GM12878 (cell line): Measurements from ENCODE around the gene ACBD5. TPM values are rescaled to one million over a fixed set of nuclear protein-coding genes. Genes with fewer than 3 reads are reported as not detected.

Source experiments
- BHLHE40 ChIP-seq, 2 experiments: fragments of 450-650 bp in 1 of 2; IDR thresholded peaks; 2 replicates each; pipeline ENCODE4 v1.6.1; 2011 to 2017; ENCODE audit warnings: low read depth in 2 of 2, borderline replicate concordance in 1 of 2, improper control_type of control experiment in 1 of 2, low read length in 1 of 2, mild to moderate bottlenecking in 1 of 2
- CBFB ChIP-seq: IDR thresholded peaks from 2 replicates; pipeline ENCODE4 v1.6.1; 2016; ENCODE audit warnings: antibody characterized with exemption, low read depth
- CREM ChIP-seq: IDR thresholded peaks from 2 replicates; pipeline ENCODE4 v1.6.1; 2014; ENCODE audit warnings: antibody characterized with exemption, low read depth
- FOS ChIP-seq: IDR thresholded peaks from 3 replicates; pipeline ENCODE4 v1.6.1; 2011; ENCODE audit warnings: borderline replicate concordance; ENCODE audit not compliant: insufficient read length; ENCODE audit errors: extremely low read depth
- HDAC2 ChIP-seq: fragments of 200-600 bp; sonication (generic); IDR thresholded peaks from 2 replicates; pipeline ENCODE4 v1.6.1; 2017
- KDM1A ChIP-seq: fragments of 200-600 bp; sonication (generic); IDR thresholded peaks from 2 replicates; pipeline ENCODE4 v1.6.1; 2016; ENCODE audit warnings: borderline replicate concordance
- MTA2 ChIP-seq: fragments of 450-650 bp; IDR thresholded peaks from 2 replicates; pipeline ENCODE4 v1.6.1; 2016; ENCODE audit warnings: low read depth, mild to moderate bottlenecking, moderate library complexity
- NFYB ChIP-seq: IDR thresholded peaks from 2 replicates; pipeline ENCODE4 v1.6.1; 2011; ENCODE audit warnings: low read depth, mild to moderate bottlenecking, low read length, improper control_type of control experiment, moderate library complexity; ENCODE audit not compliant: insufficient read depth
- NR2F1 ChIP-seq: fragments of 450-650 bp; conservative IDR thresholded peaks from 2 replicates; pipeline ENCODE4 v1.6.1; 2017; ENCODE audit warnings: mild to moderate bottlenecking
- POLR2A ChIP-seq: IDR thresholded peaks from 2 replicates; pipeline ENCODE4 v1.6.1; 2011; ENCODE audit warnings: low read depth, mild to moderate bottlenecking, low read length
- RAD51 ChIP-seq: fragments of 450-650 bp; IDR thresholded peaks from 2 replicates; pipeline ENCODE4 v1.6.1; 2016; ENCODE audit warnings: moderate library complexity, mild to moderate bottlenecking, inconsistent platforms
- SIX5 ChIP-seq: IDR thresholded peaks from 2 replicates; pipeline ENCODE4 v1.6.1; 2011; ENCODE audit warnings: mild to moderate bottlenecking, low read depth, low read length, moderate library complexity; ENCODE audit not compliant: severe bottlenecking
- SREBF1 ChIP-seq: IDR thresholded peaks from 2 replicates; pipeline ENCODE4 v1.6.1; 2012; ENCODE audit warnings: mild to moderate bottlenecking, low read length
- TCF12 ChIP-seq: IDR thresholded peaks from 2 replicates; pipeline ENCODE4 v1.6.1; 2011; ENCODE audit warnings: low read depth, mild to moderate bottlenecking, low read length
- YBX1 ChIP-seq: fragments of 450-650 bp; IDR thresholded peaks from 2 replicates; pipeline ENCODE4 v1.6.1; 2016; ENCODE audit warnings: antibody characterized with exemption
- ZNF217 ChIP-seq: fragments of 450-650 bp; IDR thresholded peaks from 2 replicates; pipeline ENCODE4 v1.6.1; 2017; ENCODE audit warnings: antibody characterized with exemption, mild to moderate bottlenecking
- polyA plus RNA-seq, 11 experiments: library from polyadenylated mRNA; depleted of rRNA in 4 of 11; unstranded in 6 of 11; stranded (reverse) in 5 of 11; fragments of >200 nt; fragmentation: Nextera tagmentation in 4 of 11; fragmentation: Illumina TruSeq in 1 of 11; extraction: Ambion mirVana in 4 of 11; extraction: Trizol in 1 of 11; gene quantifications; 1 replicate in 1 of 11; 2 replicates in 10 of 11; pipeline versions ENCODE4 v1.2.1 to v1.2.3, GENCODE V29; 2011 to 2016; ENCODE audit warnings: inconsistent platforms in 2 of 11, missing spikeins in 2 of 11, low read depth in 1 of 11
- total RNA-seq, 4 experiments: library from RNA; depleted of rRNA in 3 of 4; stranded (reverse); fragments of >200 nt in 3 of 4; fragmentation: Illumina TruSeq in 1 of 4; extraction: Trizol in 1 of 4; gene quantifications; 2 replicates each; pipeline versions ENCODE4 v1.2.1 to v1.2.3, GENCODE V29; 2013 to 2021
- TF ChIP-seq, protein P1 (sequence below): fragments of 450-650 bp; IDR thresholded peaks from 2 replicates; pipeline ENCODE4 v1.6.1; 2018; ENCODE audit warnings: mild to moderate bottlenecking, low read depth, moderate library complexity; ENCODE audit not compliant: partially characterized antibody
- TF ChIP-seq, protein P2 (sequence below): IDR thresholded peaks from 2 replicates; pipeline ENCODE4 v1.6.1; 2012; ENCODE audit warnings: low read depth, low read length, improper control_type of control experiment
- TF ChIP-seq, protein P3 (sequence below): fragments of 450-650 bp; IDR thresholded peaks from 2 replicates; pipeline ENCODE4 v1.6.1; 2016; ENCODE audit warnings: mild to moderate bottlenecking
- TF ChIP-seq, protein P4 (sequence below): fragments of 450-650 bp; conservative IDR thresholded peaks from 2 replicates; pipeline ENCODE4 v1.6.1; 2017; ENCODE audit warnings: mild to moderate bottlenecking, moderate library complexity
- TF ChIP-seq, protein P5 (sequence below): fragments of 450-650 bp; formaldehyde crosslinking; IDR thresholded peaks from 2 replicates; pipeline ENCODE4 v1.5.0; 2022; ENCODE audit warnings: mild to moderate bottlenecking, missing genetic modification characterization

The ACBD5 gene
- total and polyA plus RNA-seq, 10 of the 15 experiments (the other 5 are each of a cell fraction or from before 2014, with no cell fraction given): 2.4 to 22.3 (median 12.4) TPM

DNA sequence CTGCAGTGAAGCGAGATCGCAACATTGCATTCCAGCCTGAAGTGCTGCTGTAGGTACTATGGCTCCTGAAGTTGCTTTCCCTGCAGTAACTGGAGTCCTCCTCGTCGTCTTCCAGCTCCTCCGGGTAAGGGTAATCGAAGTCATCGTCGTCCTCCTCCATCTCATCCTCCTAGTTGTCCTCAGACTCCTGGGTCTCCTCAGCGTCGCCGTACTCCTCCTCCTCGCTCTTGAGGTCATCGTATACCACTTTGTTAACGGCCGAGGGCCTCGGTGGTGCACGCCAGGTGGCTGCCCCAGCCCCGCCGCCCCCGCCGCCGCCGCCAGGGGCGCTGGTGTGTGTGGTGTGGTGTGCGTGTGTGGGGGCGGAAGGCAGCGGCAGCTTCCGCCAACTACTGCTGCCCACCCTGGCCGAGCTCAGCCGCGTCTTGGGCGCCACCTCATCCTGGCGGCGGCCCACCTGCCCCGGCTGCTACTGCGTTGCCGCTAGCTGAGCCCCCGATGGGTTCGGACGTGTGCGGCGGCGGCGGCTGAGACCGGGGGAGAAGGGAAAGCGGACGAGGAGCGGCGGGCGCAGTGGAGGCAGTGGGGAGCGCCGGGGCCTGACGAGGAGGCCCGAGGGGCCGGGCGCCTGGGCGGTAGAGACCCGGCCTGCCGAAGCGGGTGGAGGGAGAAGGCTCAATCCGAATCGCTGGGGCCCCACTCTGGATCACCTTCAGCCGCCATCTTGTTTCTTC is 11.8 kb upstream of the ACBD5 start (continued):
- TF ChIP-seq, protein P1, sequence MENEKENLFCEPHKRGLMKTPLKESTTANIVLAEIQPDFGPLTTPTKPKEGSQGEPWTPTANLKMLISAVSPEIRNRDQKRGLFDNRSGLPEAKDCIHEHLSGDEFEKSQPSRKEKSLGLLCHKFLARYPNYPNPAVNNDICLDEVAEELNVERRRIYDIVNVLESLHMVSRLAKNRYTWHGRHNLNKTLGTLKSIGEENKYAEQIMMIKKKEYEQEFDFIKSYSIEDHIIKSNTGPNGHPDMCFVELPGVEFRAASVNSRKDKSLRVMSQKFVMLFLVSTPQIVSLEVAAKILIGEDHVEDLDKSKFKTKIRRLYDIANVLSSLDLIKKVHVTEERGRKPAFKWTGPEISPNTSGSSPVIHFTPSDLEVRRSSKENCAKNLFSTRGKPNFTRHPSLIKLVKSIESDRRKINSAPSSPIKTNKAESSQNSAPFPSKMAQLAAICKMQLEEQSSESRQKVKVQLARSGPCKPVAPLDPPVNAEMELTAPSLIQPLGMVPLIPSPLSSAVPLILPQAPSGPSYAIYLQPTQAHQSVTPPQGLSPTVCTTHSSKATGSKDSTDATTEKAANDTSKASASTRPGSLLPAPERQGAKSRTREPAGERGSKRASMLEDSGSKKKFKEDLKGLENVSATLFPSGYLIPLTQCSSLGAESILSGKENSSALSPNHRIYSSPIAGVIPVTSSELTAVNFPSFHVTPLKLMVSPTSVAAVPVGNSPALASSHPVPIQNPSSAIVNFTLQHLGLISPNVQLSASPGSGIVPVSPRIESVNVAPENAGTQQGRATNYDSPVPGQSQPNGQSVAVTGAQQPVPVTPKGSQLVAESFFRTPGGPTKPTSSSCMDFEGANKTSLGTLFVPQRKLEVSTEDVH: no peak
- TF ChIP-seq SREBF1 (no peak), CREM (no peak; the same call in 1 of the 2 replicates), RAD51 (no peak), BHLHE40 (IDR thresholded peaks at IDR 0.05; ENCODE audit: borderline replicate concordance in 1 of 2, low read depth in 2 of 2, low read length in 1 of 2) (peak; percentile 10 to 60; a peak in 2 of 4 replicates), HDAC2 (no peak), KDM1A (no peak), POLR2A (peak; percentile 98), ZNF217 (0 out of 2 replicates have a peak, but pooled peaks have one; percentile 29), NR2F1 (peak; percentile 48), MTA2 (no peak), YBX1 (no peak), CBFB (0 out of 2 replicates have a peak, but pooled peaks have one; percentile 20), SIX5 (no peak), NFYB (no peak), FOS (no peak), TCF12 (peak; percentile 78; the same call in 1 of the 2 replicates)
- TF ChIP-seq, protein P2, sequence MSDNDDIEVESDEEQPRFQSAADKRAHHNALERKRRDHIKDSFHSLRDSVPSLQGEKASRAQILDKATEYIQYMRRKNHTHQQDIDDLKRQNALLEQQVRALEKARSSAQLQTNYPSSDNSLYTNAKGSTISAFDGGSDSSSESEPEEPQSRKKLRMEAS: no peak; the same call in 1 of the 2 replicates
- TF ChIP-seq, protein P3, sequence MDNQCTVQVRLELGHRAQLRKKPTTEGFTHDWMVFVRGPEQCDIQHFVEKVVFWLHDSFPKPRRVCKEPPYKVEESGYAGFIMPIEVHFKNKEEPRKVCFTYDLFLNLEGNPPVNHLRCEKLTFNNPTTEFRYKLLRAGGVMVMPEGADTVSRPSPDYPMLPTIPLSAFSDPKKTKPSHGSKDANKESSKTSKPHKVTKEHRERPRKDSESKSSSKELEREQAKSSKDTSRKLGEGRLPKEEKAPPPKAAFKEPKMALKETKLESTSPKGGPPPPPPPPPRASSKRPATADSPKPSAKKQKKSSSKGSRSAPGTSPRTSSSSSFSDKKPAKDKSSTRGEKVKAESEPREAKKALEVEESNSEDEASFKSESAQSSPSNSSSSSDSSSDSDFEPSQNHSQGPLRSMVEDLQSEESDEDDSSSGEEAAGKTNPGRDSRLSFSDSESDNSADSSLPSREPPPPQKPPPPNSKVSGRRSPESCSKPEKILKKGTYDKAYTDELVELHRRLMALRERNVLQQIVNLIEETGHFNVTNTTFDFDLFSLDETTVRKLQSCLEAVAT: no peak
- TF ChIP-seq, protein P4, sequence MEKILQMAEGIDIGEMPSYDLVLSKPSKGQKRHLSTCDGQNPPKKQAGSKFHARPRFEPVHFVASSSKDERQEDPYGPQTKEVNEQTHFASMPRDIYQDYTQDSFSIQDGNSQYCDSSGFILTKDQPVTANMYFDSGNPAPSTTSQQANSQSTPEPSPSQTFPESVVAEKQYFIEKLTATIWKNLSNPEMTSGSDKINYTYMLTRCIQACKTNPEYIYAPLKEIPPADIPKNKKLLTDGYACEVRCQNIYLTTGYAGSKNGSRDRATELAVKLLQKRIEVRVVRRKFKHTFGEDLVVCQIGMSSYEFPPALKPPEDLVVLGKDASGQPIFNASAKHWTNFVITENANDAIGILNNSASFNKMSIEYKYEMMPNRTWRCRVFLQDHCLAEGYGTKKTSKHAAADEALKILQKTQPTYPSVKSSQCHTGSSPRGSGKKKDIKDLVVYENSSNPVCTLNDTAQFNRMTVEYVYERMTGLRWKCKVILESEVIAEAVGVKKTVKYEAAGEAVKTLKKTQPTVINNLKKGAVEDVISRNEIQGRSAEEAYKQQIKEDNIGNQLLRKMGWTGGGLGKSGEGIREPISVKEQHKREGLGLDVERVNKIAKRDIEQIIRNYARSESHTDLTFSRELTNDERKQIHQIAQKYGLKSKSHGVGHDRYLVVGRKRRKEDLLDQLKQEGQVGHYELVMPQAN: peak; percentile 69
- TF ChIP-seq, protein P5, sequence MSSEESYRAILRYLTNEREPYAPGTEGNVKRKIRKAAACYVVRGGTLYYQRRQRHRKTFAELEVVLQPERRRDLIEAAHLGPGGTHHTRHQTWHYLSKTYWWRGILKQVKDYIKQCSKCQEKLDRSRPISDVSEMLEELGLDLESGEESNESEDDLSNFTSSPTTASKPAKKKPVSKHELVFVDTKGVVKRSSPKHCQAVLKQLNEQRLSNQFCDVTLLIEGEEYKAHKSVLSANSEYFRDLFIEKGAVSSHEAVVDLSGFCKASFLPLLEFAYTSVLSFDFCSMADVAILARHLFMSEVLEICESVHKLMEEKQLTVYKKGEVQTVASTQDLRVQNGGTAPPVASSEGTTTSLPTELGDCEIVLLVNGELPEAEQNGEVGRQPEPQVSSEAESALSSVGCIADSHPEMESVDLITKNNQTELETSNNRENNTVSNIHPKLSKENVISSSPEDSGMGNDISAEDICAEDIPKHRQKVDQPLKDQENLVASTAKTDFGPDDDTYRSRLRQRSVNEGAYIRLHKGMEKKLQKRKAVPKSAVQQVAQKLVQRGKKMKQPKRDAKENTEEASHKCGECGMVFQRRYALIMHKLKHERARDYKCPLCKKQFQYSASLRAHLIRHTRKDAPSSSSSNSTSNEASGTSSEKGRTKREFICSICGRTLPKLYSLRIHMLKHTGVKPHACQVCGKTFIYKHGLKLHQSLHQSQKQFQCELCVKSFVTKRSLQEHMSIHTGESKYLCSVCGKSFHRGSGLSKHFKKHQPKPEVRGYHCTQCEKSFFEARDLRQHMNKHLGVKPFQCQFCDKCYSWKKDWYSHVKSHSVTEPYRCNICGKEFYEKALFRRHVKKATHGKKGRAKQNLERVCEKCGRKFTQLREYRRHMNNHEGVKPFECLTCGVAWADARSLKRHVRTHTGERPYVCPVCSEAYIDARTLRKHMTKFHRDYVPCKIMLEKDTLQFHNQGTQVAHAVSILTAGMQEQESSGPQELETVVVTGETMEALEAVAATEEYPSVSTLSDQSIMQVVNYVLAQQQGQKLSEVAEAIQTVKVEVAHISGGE (CRISPR knock-in tag): no peak
